HG03439 (cell line): ENCODE measurements around the gene ATP7B.
"Not testable (repeated sequence)": the region's sequence is repeated elsewhere in the genome, so short reads cannot be mapped to it uniquely, and the experiment has no call there.

Experiments
- ATAC-seq: cut with Tn5 transposase; IDR thresholded peaks from one replicate; pipeline ENCODE4 v1.9.1; 2021; ENCODE audit warnings: mild to moderate bottlenecking, moderate library complexity; ENCODE audit not compliant: unreplicated experiment

Gene ATP7B

GRCh38 chr13:52006523-52007245 is 4.6 kb downstream of the ATP7B start:
- no peak for ATAC-seq

GRCh38 chr13:52005841-52006522 is 5.3 kb downstream of the ATP7B start:
- ATAC-seq, result no peak

- ATAC-seq, result no peak
Observed at GRCh38 chr13:52004511-52005170, 6.6 kb downstream of the ATP7B start.

- ATAC-seq, result no peak
Observed at GRCh38 chr13:52003541-52003940, 7.7 kb downstream of the ATP7B start.

- ATAC-seq, result no peak
Observed at GRCh38 chr13:52002361-52002760, 8.9 kb downstream of the ATP7B start.

- ATAC-seq, result peak; percentile 75
Observed at GRCh38 chr13:52001120-52001731, 10.0 kb downstream of the ATP7B start.

GRCh38 chr13:51999921-52000320 is 11.3 kb downstream of the ATP7B start:
- ATAC-seq, result no peak

- no peak for ATAC-seq
Observed at GRCh38 chr13:51999510-51999911, 11.7 kb downstream of the ATP7B start.

- ATAC-seq, result no peak
Observed at GRCh38 chr13:51998723-51999509, 12.3 kb downstream of the ATP7B start.

GRCh38 chr13:51997641-51998330 is 13.5 kb downstream of the ATP7B start:
- ATAC-seq, result no peak

GRCh38 chr13:51997186-51997585 is 14.1 kb downstream of the ATP7B start:
- ATAC-seq, result no peak

GRCh38 chr13:51996641-51997040 is 14.6 kb downstream of the ATP7B start:
- no peak for ATAC-seq

GRCh38 chr13:51995677-51996551 is 15.3 kb downstream of the ATP7B start:
- no peak for ATAC-seq

- no peak for ATAC-seq
Observed at GRCh38 chr13:51993713-51994112, 17.5 kb downstream of the ATP7B start.

GRCh38 chr13:51988988-51989618 is 22.1 kb downstream of the ATP7B start:
- no peak for ATAC-seq

- not testable (repeated sequence) for ATAC-seq
Observed at GRCh38 chr13:51984904-51985303, 26.3 kb downstream of the ATP7B start.

- ATAC-seq, result not testable (repeated sequence)
Observed at GRCh38 chr13:51983292-51983691, 28.0 kb downstream of the ATP7B start.

- no peak for ATAC-seq
Observed at GRCh38 chr13:51981355-51981754, 29.9 kb downstream of the ATP7B start.

- no peak for ATAC-seq
Observed at GRCh38 chr13:51980908-51981307, 30.3 kb downstream of the ATP7B start.
